Activated CD4-positive, alpha-beta T cell treated with anti-CD3 and anti-CD28 coated beads, Interleukin-2, Interleukin-4, amounts not matched to agents 100 ng/mL and 50 ng/mL, durations not matched to agents 16 hours and 8 hours (primary cell): ENCODE measurements around the gene DDX39A.

ENCODE experiments used
- DNase-seq: peaks from one replicate; pipeline ENCODE4 v3.0.0-alpha.2; 2020; ENCODE audit warnings: low spot score

The DDX39A gene

GRCh38 chr19:14363183-14364097 lies 55.7 kb downstream of the DDX39A start:
- no peak for DNase-seq

GRCh38 chr19:14361824-14362223 lies 57.3 kb downstream of the DDX39A start:
- DNase-seq = no peak
